ENCODE data around the gene SLX4. TPM values are rescaled to one million over a fixed set of nuclear protein-coding genes. Genes with fewer than 3 reads are reported as not detected.

Gene SLX4
- polyA plus RNA-seq, 2 of the 4 experiments (the other 2 are of a cell fraction), result 3.0 to 5.0 TPM

DNA sequence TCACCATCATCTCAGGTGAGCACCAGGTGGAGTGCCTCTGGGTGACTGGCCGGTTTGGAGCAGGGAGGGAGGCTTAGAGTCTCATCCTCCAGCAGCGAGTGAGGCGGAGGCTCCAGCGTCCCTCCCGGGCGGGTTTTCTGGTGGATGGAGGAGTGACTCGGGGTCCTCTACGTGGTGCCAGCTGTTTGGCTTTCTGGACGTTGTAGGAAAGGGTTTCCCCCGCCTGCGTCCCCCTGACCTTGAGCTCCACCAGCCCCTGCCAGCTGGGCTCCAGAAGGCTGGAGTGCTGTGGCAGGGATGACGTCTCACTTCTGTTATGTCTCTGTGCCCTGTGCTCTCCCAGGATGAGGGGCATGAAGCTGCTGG is 43.6 kb upstream of the SLX4 start:
- CTCF ChIA-PET, result interaction anchor here (0.6 to 3.0 kb wide), 10 partner anchors 8 to 599 kb away, joined by 3 to 11 read pairs (median 4); no protein-coding TSS in a partner anchor
- DNase-seq (ENCODE audit: low read depth in 1 of 2, low spot score in 1 of 2) (no peak), ATAC-seq (peak in 1 of 2 experiments; percentile 5; a peak in 1 of 6 replicates), FAIRE-seq (no peak)
- POLR2A ChIA-PET, result no interaction called here
- no peak overlapping the region for H3K4me2 ChIP-seq
- no peaks in the 10 kb centered on the region for H3K9me3 ChIP-seq
- 95% methylated on average over 11 of the region's 12 CpGs for WGBS (ENCODE audit: missing lambda C conversion rate)
- peaks cover 6% of the 10 kb centered on the region; the same call in 1 of the 3 replicates for H3K4me1 ChIP-seq
- no peak overlapping the region for H3K27ac ChIP-seq
- no peak for TF ChIP-seq SMC3 (IDR thresholded peaks at IDR 0.05)
- TF ChIP-seq CBX2 (IDR thresholded peaks at IDR 0.05; ENCODE audit: borderline replicate concordance, low read depth), result no peak
- TF ChIP-seq, protein P1, sequence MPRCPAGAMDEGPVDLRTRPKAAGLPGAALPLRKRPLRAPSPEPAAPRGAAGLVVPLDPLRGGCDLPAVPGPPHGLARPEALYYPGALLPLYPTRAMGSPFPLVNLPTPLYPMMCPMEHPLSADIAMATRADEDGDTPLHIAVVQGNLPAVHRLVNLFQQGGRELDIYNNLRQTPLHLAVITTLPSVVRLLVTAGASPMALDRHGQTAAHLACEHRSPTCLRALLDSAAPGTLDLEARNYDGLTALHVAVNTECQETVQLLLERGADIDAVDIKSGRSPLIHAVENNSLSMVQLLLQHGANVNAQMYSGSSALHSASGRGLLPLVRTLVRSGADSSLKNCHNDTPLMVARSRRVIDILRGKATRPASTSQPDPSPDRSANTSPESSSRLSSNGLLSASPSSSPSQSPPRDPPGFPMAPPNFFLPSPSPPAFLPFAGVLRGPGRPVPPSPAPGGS (IDR thresholded peaks at IDR 0.05), result no peak
- no peak for TF ChIP-seq ZC3H11A (IDR thresholded peaks at IDR 0.05)
- no peak for TF ChIP-seq RFX5 (IDR thresholded peaks at IDR 0.05)
- TF ChIP-seq CBX8 (IDR thresholded peaks at IDR 0.05), result no peak
- TF ChIP-seq JUNB (IDR thresholded peaks at IDR 0.05), result no peak
- TF ChIP-seq, protein P2, sequence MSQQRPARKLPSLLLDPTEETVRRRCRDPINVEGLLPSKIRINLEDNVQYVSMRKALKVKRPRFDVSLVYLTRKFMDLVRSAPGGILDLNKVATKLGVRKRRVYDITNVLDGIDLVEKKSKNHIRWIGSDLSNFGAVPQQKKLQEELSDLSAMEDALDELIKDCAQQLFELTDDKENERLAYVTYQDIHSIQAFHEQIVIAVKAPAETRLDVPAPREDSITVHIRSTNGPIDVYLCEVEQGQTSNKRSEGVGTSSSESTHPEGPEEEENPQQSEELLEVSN (IDR thresholded peaks at IDR 0.05; ENCODE audit: borderline replicate concordance, low read depth), result no peak
- TF ChIP-seq EHF (CRISPR knock-in tag; IDR thresholded peaks at IDR 0.05), result no peak
- TF ChIP-seq, protein P3, sequence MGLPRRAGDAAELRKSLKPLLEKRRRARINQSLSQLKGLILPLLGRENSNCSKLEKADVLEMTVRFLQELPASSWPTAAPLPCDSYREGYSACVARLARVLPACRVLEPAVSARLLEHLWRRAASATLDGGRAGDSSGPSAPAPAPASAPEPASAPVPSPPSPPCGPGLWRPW (IDR thresholded peaks at IDR 0.05), result no peak
- H3K4me3 ChIP-seq, result no peak overlapping the region

DNA sequence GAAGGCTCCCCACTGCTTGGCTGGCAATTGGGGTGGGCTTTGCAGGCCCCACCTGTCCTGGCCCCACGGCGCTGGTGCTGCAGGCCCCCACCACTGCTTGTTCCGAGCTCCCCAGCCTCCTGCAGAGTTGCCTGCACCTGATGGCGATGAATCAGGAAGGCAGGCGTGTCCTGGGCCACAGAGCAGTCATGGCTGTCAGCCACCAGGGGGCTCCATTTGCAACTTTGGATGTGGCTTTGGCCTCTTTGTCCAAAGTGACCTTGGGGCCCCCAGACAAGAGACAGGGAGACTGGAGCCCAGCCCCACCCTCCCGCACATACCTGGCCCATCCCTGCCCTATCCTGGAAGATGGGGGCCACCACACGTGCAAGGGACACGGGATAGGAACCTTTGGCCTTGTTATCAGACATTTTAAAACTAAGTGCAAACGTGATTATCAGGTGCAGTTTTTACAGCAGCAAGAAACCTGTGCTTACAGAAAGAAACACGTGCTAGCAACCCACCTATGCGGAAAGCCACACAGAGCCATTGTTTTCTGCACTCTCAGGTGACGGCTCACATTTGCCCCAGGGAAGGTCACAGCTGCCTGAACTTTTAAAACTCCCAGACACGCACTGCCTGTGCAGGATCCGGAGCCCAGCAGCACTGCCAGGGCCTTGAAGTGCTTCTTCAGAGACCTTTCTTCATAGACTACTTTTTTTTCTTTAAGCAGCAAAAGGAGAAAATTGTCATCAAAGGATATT is 43.0 kb upstream of the SLX4 start, which contains the start of gene DNASE1:
Gene DNASE1, plus strand, starts transcription at position 443 of the 743 bp plus-strand sequence. CDS start 683 bp downstream, outside the sequence.
- FAIRE-seq, result no peak
- ChIA-PET CTCF (interaction anchor here (0.6 to 3.0 kb wide), 14 partner anchors 8 to 600 kb away, joined by 3 to 11 read pairs (median 4); no protein-coding TSS in a partner anchor), POLR2A (no interaction called here)
- no peak within 1 kb of the TSS for H3K4me2 ChIP-seq
- no peak within 1 kb of the TSS for H3K4me3 ChIP-seq
- ATAC-seq, result peak; percentile 81 to 89
- DNase-seq (ENCODE audit: low read depth in 1 of 2, low spot score in 1 of 2), result peak; percentile 74 to 80
- TF ChIP-seq CHD4 (IDR thresholded peaks at IDR 0.05; ENCODE audit: borderline replicate concordance), result no peak
- TF ChIP-seq, protein P4, sequence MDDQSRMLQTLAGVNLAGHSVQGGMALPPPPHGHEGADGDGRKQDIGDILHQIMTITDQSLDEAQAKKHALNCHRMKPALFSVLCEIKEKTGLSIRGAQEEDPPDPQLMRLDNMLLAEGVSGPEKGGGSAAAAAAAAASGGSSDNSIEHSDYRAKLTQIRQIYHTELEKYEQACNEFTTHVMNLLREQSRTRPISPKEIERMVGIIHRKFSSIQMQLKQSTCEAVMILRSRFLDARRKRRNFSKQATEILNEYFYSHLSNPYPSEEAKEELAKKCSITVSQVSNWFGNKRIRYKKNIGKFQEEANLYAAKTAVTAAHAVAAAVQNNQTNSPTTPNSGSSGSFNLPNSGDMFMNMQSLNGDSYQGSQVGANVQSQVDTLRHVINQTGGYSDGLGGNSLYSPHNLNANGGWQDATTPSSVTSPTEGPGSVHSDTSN (IDR thresholded peaks at IDR 0.05), result no peak
- no peak for TF ChIP-seq HOXB13 (CRISPR knock-in tag; IDR thresholded peaks at IDR 0.05; ENCODE audit: low read depth)
- TF ChIP-seq RAD21 (conservative IDR thresholded peaks at IDR 0.05 in 1 of 2, IDR thresholded peaks at IDR 0.05 in 1 of 2), result peak; percentile 39 to 56; a peak in 4 of 5 replicates
- no peak for TF ChIP-seq RFX5 (IDR thresholded peaks at IDR 0.05)
- TF ChIP-seq FOSB (CRISPR knock-in tag; IDR thresholded peaks at IDR 0.05), result no peak
- no peak for TF ChIP-seq TFCP2L1 (CRISPR knock-in tag; IDR thresholded peaks at IDR 0.05)
- TF ChIP-seq, protein P5, sequence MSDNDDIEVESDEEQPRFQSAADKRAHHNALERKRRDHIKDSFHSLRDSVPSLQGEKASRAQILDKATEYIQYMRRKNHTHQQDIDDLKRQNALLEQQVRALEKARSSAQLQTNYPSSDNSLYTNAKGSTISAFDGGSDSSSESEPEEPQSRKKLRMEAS (IDR thresholded peaks at IDR 0.05), result no peak
- no peak for TF ChIP-seq NPAS2 (CRISPR knock-in tag; IDR thresholded peaks at IDR 0.05; ENCODE audit: borderline replicate concordance)
- TF ChIP-seq SMC3 (IDR thresholded peaks at IDR 0.05), result peak; percentile 50; the same call in 2 of the 3 replicates
- no peak for TF ChIP-seq NR3C1 (IDR thresholded peaks at IDR 0.05)
- TF ChIP-seq RNF2 (IDR thresholded peaks at IDR 0.05; ENCODE audit: borderline replicate concordance, low read depth), result no peak
- no peak for TF ChIP-seq PHF8 (IDR thresholded peaks at IDR 0.05; ENCODE audit: borderline replicate concordance, low read depth)
- TF ChIP-seq, protein P6, sequence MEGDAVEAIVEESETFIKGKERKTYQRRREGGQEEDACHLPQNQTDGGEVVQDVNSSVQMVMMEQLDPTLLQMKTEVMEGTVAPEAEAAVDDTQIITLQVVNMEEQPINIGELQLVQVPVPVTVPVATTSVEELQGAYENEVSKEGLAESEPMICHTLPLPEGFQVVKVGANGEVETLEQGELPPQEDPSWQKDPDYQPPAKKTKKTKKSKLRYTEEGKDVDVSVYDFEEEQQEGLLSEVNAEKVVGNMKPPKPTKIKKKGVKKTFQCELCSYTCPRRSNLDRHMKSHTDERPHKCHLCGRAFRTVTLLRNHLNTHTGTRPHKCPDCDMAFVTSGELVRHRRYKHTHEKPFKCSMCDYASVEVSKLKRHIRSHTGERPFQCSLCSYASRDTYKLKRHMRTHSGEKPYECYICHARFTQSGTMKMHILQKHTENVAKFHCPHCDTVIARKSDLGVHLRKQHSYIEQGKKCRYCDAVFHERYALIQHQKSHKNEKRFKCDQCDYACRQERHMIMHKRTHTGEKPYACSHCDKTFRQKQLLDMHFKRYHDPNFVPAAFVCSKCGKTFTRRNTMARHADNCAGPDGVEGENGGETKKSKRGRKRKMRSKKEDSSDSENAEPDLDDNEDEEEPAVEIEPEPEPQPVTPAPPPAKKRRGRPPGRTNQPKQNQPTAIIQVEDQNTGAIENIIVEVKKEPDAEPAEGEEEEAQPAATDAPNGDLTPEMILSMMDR (IDR thresholded peaks at IDR 0.05), result peak; percentile 60
- peak; percentile 60; the same call in 1 of the 2 replicates for TF ChIP-seq ESRRA (IDR thresholded peaks at IDR 0.05; ENCODE audit: borderline replicate concordance, low read length)
- TF ChIP-seq, protein P7, sequence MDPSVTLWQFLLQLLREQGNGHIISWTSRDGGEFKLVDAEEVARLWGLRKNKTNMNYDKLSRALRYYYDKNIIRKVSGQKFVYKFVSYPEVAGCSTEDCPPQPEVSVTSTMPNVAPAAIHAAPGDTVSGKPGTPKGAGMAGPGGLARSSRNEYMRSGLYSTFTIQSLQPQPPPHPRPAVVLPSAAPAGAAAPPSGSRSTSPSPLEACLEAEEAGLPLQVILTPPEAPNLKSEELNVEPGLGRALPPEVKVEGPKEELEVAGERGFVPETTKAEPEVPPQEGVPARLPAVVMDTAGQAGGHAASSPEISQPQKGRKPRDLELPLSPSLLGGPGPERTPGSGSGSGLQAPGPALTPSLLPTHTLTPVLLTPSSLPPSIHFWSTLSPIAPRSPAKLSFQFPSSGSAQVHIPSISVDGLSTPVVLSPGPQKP (IDR thresholded peaks at IDR 0.05; ENCODE audit: low read depth, low read length), result no peak
- H3K27ac ChIP-seq, result no peak within 1 kb of the TSS
- WGBS (ENCODE audit: missing lambda C conversion rate), result 71% methylated on average over 12 of the region's 14 CpGs
- peaks cover 6% of the 10 kb centered on the region; the same call in 1 of the 3 replicates for H3K4me1 ChIP-seq
- H3K9me3 ChIP-seq, result no peaks in the 10 kb centered on the region
